GM19463 (cell line): ENCODE measurements around the gene AFDN.

Experiments used
- ATAC-seq: cut with Tn5 transposase; IDR thresholded peaks from one replicate; pipeline ENCODE4 v1.9.1; 2021; ENCODE audit warnings: mild to moderate bottlenecking, moderate library complexity; ENCODE audit not compliant: unreplicated experiment

AFDN gene

GRCh38 chr6:167976708-167977107 is 150.0 kb downstream of the AFDN start:
- ATAC-seq = no peak

GRCh38 chr6:167977717-167978467 is 151.2 kb downstream of the AFDN start:
- ATAC-seq = no peak

- no peak for ATAC-seq
Observed at GRCh38 chr6:167978607-167979006, 151.9 kb downstream of the AFDN start.

- ATAC-seq = no peak
Observed at GRCh38 chr6:167979436-167980139, 152.9 kb downstream of the AFDN start.

- ATAC-seq = no peak
Observed at GRCh38 chr6:167980911-167981580, 154.3 kb downstream of the AFDN start.

- no peak for ATAC-seq
Observed at GRCh38 chr6:167981916-167982462, 155.3 kb downstream of the AFDN start.

- ATAC-seq = no peak
Observed at GRCh38 chr6:167984144-167984719, 157.5 kb downstream of the AFDN start.

GRCh38 chr6:167984876-167985604 is 158.3 kb downstream of the AFDN start:
- no peak for ATAC-seq

GRCh38 chr6:167985911-167986595 is 159.3 kb downstream of the AFDN start:
- no peak for ATAC-seq

GRCh38 chr6:167987396-167988153 is 160.9 kb downstream of the AFDN start:
- no peak for ATAC-seq

- ATAC-seq = no peak
Observed at GRCh38 chr6:167988154-167988495, 161.4 kb downstream of the AFDN start.

- ATAC-seq = no peak
Observed at GRCh38 chr6:167988945-167989841, 162.5 kb downstream of the AFDN start.

GRCh38 chr6:167990016-167990945 is 163.6 kb downstream of the AFDN start:
- no peak for ATAC-seq

- no peak for ATAC-seq
Observed at GRCh38 chr6:167993169-167993568, 166.5 kb downstream of the AFDN start.

GRCh38 chr6:167993831-167994230 is 167.1 kb downstream of the AFDN start:
- ATAC-seq = no peak

GRCh38 chr6:167995302-167995701 is 168.6 kb downstream of the AFDN start:
- no peak for ATAC-seq

- ATAC-seq = no peak
Observed at GRCh38 chr6:167995731-167996151, 169.0 kb downstream of the AFDN start.
